Endothelial cell of umbilical vein (primary cell): ENCODE results near the gene HSH2D. TPM values are rescaled to one million over a fixed set of nuclear protein-coding genes. Genes with fewer than 3 reads are reported as not detected.

Source experiments
- BruUV-seq: library from RNA; stranded (reverse); fragments of 400-500 nt; replicated peaks from 2 replicates; lab custom pipeline; 2021; lab: Mats Ljungman, UMichigan
- CTCF ChIA-PET: fragments of 300-600, 350-600 bp; sonication (Branson Sonifier 250); formaldehyde crosslinking; loops from one replicate; lab custom pipeline; 2021; ENCODE audit warnings: antibody characterized with exemption, inconsistent platforms; lab: Charles Lee
- POLR2A ChIA-PET: fragments of 300-600, 350-600 bp; sonication (Branson Sonifier 250); formaldehyde crosslinking; loops from one replicate; lab custom pipeline; 2021; ENCODE audit warnings: antibody characterized with exemption, inconsistent platforms; lab: Charles Lee
- DNase-seq: peaks from one replicate; pipeline ENCODE4 v3.0.0-alpha.2; 2011; ENCODE audit warnings: low read depth, low spot score
- FAIRE-seq: peaks from 2 replicates; lab custom pipeline; 2011; peaks lifted over from hg19 to GRCh38; lab: Jason Lieb, UNC
- H2AFZ ChIP-seq: 2 replicates; pipeline ENCODE4 v1.6.0; 2012; ENCODE audit warnings: low read depth, low read length, control low read depth, inconsistent platforms
- H3K27ac ChIP-seq: 2 replicates; pipeline ENCODE4 v1.5.1; 2011; ENCODE audit warnings: low read depth, mild to moderate bottlenecking, control low read depth, low read length, moderate library complexity; ENCODE audit not compliant: insufficient read depth
- H3K27me3 ChIP-seq, 2 experiments: 2 replicates each; pipeline versions ENCODE4 v1.6.0 to v1.6.1; 2011; ENCODE audit warnings: low read length in 2 of 2, mixed read lengths in 1 of 2; ENCODE audit not compliant: control insufficient read depth in 2 of 2, insufficient read depth in 2 of 2
- H3K36me3 ChIP-seq, 2 experiments: 2 replicates in 1 of 2; 3 replicates in 1 of 2; pipeline ENCODE4 v1.5.1; 2011; ENCODE audit warnings: low read length in 2 of 2, mild to moderate bottlenecking in 1 of 2, moderate library complexity in 1 of 2; ENCODE audit not compliant: control insufficient read depth in 2 of 2, insufficient read depth in 2 of 2; ENCODE audit errors: extremely low read depth in 1 of 2
- H3K4me1 ChIP-seq: 3 replicates; pipeline ENCODE4 v1.5.1; 2011; ENCODE audit warnings: mild to moderate bottlenecking, low read length; ENCODE audit not compliant: control insufficient read depth, insufficient read depth; ENCODE audit errors: extremely low read depth
- H3K4me2 ChIP-seq: 2 replicates; pipeline ENCODE4 v1.6.1; 2011; ENCODE audit warnings: low read length, control low read depth, mixed read lengths; ENCODE audit not compliant: insufficient read depth
- H3K4me3 ChIP-seq, 3 experiments: fragments of 200-600 bp in 1 of 3; sonication (generic), shearing (Covaris generic) in 1 of 3; replicated peaks in 1 of 3; 2 replicates each; pipeline ENCODE4 v1.5.1; 2011 to 2016; ENCODE audit warnings: control low read depth in 3 of 3, low read length in 3 of 3, mild to moderate bottlenecking in 2 of 3, inconsistent platforms in 1 of 3, low read depth in 1 of 3, moderate library complexity in 1 of 3; ENCODE audit not compliant: insufficient read depth in 1 of 3
- H3K79me2 ChIP-seq: 2 replicates; pipeline ENCODE4 v1.6.0; 2012; ENCODE audit warnings: low read length, inconsistent platforms; ENCODE audit not compliant: control insufficient read depth, insufficient read depth
- H3K9ac ChIP-seq: replicated peaks from 2 replicates; pipeline ENCODE3; 2011; ENCODE audit warnings: low read length, control low read depth; ENCODE audit not compliant: insufficient read depth; ENCODE audit errors: extremely low read depth
- H3K9me1 ChIP-seq: replicated peaks from 3 replicates; pipeline ENCODE4 v1.6.0; 2011; ENCODE audit warnings: mild to moderate bottlenecking, low read length; ENCODE audit not compliant: control insufficient read depth, insufficient read depth; ENCODE audit errors: extremely low read depth
- H3K9me3 ChIP-seq: replicated peaks from 2 replicates; pipeline ENCODE4 v1.5.1; 2012; ENCODE audit warnings: low read length, inconsistent platforms; ENCODE audit not compliant: control insufficient read depth, insufficient read depth
- H4K20me1 ChIP-seq: replicated peaks from 2 replicates; pipeline ENCODE3; 2011; ENCODE audit warnings: mild to moderate bottlenecking, low read length; ENCODE audit not compliant: control insufficient read depth, insufficient read depth; ENCODE audit errors: extremely low read depth
- CTCF ChIP-seq, 2 donors: IDR thresholded peaks; 1 replicate in 1 of 2; 2 replicates in 1 of 2; pipeline ENCODE4 v1.5.1; 2011; ENCODE audit warnings: low read length in 2 of 2, mild to moderate bottlenecking in 2 of 2, moderate library complexity in 2 of 2, control low read depth in 1 of 2, inconsistent platforms in 1 of 2, low read depth in 1 of 2; ENCODE audit not compliant: insufficient read depth in 1 of 2; ENCODE audit errors: extremely low read depth in 1 of 2
- EZH2 ChIP-seq: IDR thresholded peaks from 2 replicates; pipeline ENCODE4 v1.6.1; 2012; ENCODE audit warnings: borderline replicate concordance, low read depth, mild to moderate bottlenecking, moderate library complexity, low read length, inconsistent platforms; ENCODE audit not compliant: severe bottlenecking
- FOS ChIP-seq: IDR thresholded peaks from 2 replicates; pipeline ENCODE4 v1.6.1; 2011; ENCODE audit warnings: mild to moderate bottlenecking, low read length, moderate library complexity, borderline replicate concordance; ENCODE audit not compliant: insufficient read depth
- GATA2 ChIP-seq: IDR thresholded peaks from 2 replicates; pipeline ENCODE4 v1.7.0; 2011; ENCODE audit warnings: low read depth, mild to moderate bottlenecking, moderate library complexity, mixed read lengths, low read length; ENCODE audit not compliant: insufficient read length, insufficient read depth
- JUN ChIP-seq: IDR thresholded peaks from 2 replicates; pipeline ENCODE4 v1.6.1; 2011; ENCODE audit warnings: borderline replicate concordance, low read depth; ENCODE audit not compliant: insufficient read length, insufficient read depth
- MAX ChIP-seq: IDR thresholded peaks from 2 replicates; pipeline ENCODE4 v1.6.1; 2011; ENCODE audit not compliant: insufficient read depth, insufficient read length
- MYC ChIP-seq: IDR thresholded peaks from one replicate; pipeline ENCODE4 v1.6.1; 2011; ENCODE audit warnings: mild to moderate bottlenecking, low read depth, low read length
- POLR2A ChIP-seq: IDR thresholded peaks from 2 replicates; pipeline ENCODE4 v1.6.1; 2012; ENCODE audit warnings: low read depth, mild to moderate bottlenecking, control low read depth, low read length
- POLR2AphosphoS5 ChIP-seq: IDR thresholded peaks from 2 replicates; pipeline ENCODE4 v1.6.1; 2012; ENCODE audit warnings: low read depth, mild to moderate bottlenecking, control low read depth, low read length, moderate library complexity; ENCODE audit not compliant: insufficient read depth
- dilution Hi-C: fragments of 300-500 bp; cut with MboI; formaldehyde crosslinking; loops from one replicate; pipeline ENCODE4 v1.15.0; 2019; ENCODE audit warnings: low sequenced_read_pairs; ENCODE audit not compliant: extremely low pct_ligation_motif_present
- intact Hi-C: fragments of 100-400 bp; cut with micrococcal nuclease; formaldehyde crosslinking; loops from one replicate; pipeline ENCODE4 v1.10.0; 2022
- polyA plus RNA-seq, 4 experiments: library from polyadenylated mRNA; depleted of rRNA in 3 of 4; stranded (reverse) in 3 of 4; unstranded in 1 of 4; fragments of >200 nt; gene quantifications; 2 replicates each; pipeline versions ENCODE4 v1.2.1 to v1.2.3, GENCODE V29; 2011 to 2012; ENCODE audit warnings: missing spikeins in 1 of 4
- total RNA-seq: library from RNA; stranded (reverse); gene quantifications from 2 replicates; pipeline ENCODE4 v1.2.3, GENCODE V29; 2021

HSH2D gene
- total and polyA plus RNA-seq, 2 donors (not counting 3 experiments of a cell fraction or from before 2014, with no cell fraction given) = not detected

DNA sequence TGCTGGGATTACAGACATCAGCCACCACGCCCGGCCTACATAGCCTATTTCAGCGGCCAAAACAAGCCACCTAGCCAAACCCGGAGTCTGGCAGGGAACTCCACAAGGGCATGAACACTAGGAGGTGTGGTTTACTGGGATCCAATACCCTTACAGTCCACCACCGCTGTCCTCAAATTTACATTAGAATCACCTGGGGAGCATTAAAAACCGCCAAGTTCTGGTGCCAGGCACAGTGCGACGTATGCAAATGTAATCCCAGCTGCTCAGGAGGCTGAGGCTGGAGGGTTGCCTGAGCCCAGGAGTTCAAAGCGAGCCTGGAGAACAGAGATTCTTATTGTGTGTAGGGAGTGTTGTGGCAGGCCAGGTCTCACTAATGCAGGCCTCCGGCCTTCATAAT, 50.0 kb downstream of the HSH2D start:
- dilution Hi-C loops = no loop called here
- no peak for FAIRE-seq

More for the DNA sequence above, 50.0 kb downstream of the HSH2D start:
- H3K79me2 ChIP-seq = peaks cover 8% of the 10 kb centered on the region
- no peak overlapping the region for H3K27ac ChIP-seq
- peaks cover 0 to 30% of the 10 kb centered on the region in 2 experiments for H3K36me3 ChIP-seq
- H3K9ac ChIP-seq = no peak overlapping the region
- H3K4me3 ChIP-seq = no peak overlapping the region
- H3K9me3 ChIP-seq = no peaks in the 10 kb centered on the region
- no peaks in the 10 kb centered on the region for H4K20me1 ChIP-seq
- H3K4me2 ChIP-seq = no peak overlapping the region
- H3K4me1 ChIP-seq = peaks cover 13% of the 10 kb centered on the region
- H3K27me3 ChIP-seq = no peaks in the 10 kb centered on the region
- POLR2A ChIA-PET = no interaction called here
- BruUV-seq = no TSS peak
- TF ChIP-seq CTCF (IDR thresholded peaks at IDR 0.05; ENCODE audit: extremely low read depth in 1 of 2, insufficient read depth in 1 of 2, low read depth in 1 of 2, low read length in 2 of 2) (no peak), JUN (no peak), MYC (no peak), EZH2 (no peak), MAX (no peak), FOS (no peak), POLR2A (no peak), GATA2 (no peak), POLR2AphosphoS5 (no peak)
- intact Hi-C loops = no loop called here
- CTCF ChIA-PET = interaction anchor here (1.1 to 1.5 kb wide), 2 partner anchors 8 to 152 kb away, joined by 3 to 5 read pairs; partner anchors contain the start of gene FAM32A
- H2AFZ ChIP-seq = no peak overlapping the region
- no peaks in the 10 kb centered on the region for H3K9me1 ChIP-seq
- DNase-seq = no peak
